ENCODE data around the gene PTCH2. TPM values are rescaled to one million over a fixed set of nuclear protein-coding genes. Genes with fewer than 3 reads are reported as not detected.

PTCH2 gene
- total RNA-seq (ENCODE audit: low replicate concordance) = 1.6 and 3.4 TPM in 2 replicates
- long read RNA-seq = 0 reads

GRCh38 chr1:44842862-44843655 lies at the start of gene PTCH2:
Gene PTCH2, minus strand, starts transcription at chr1:44843253. Its CDS starts 321 bp downstream, at chr1:44842932.
- peaks cover 10% of the 10 kb centered on the region for H3K4me1 Mint-ChIP-seq (ENCODE audit: unreplicated experiment)
- peaks cover 4% of the 10 kb centered on the region for H3K27me3 Mint-ChIP-seq
- no peaks in the 10 kb centered on the region for H3K9me3 Mint-ChIP-seq
- H3K36me3 Mint-ChIP-seq = peaks cover 3% of the 10 kb centered on the region
- DNase-seq (ENCODE audit: extremely low spot score, unreplicated experiment) = peak; percentile 89
- H3K4me3 Mint-ChIP-seq = peak within 1 kb of the TSS; percentile 86
- no peak for TF ChIP-seq CTCF (conservative IDR thresholded peaks at IDR 0.05)
- H3K27ac Mint-ChIP-seq = no peak within 1 kb of the TSS

- Mint-ChIP-seq H3K27ac (no peak overlapping the region), H3K27me3 (no peaks in the 10 kb centered on the region), H3K4me1 (ENCODE audit: unreplicated experiment) (no peaks in the 10 kb centered on the region), H3K4me3 (no peak overlapping the region), H3K36me3 (peaks cover 49% of the 10 kb centered on the region), H3K9me3 (peaks cover 19% of the 10 kb centered on the region)
- no peak for DNase-seq (ENCODE audit: extremely low spot score, unreplicated experiment)
- TF ChIP-seq CTCF (conservative IDR thresholded peaks at IDR 0.05) = no peak
Observed at GRCh38 chr1:44890007-44890406, 47.0 kb upstream of the PTCH2 start.

GRCh38 chr1:44885406-44885805 lies 42.4 kb upstream of the PTCH2 start:
- H3K4me3 Mint-ChIP-seq = no peak overlapping the region
- H3K36me3 Mint-ChIP-seq = peaks cover 43% of the 10 kb centered on the region
- TF ChIP-seq CTCF (conservative IDR thresholded peaks at IDR 0.05) = no peak
- H3K27ac Mint-ChIP-seq = no peak overlapping the region
- no peaks in the 10 kb centered on the region for H3K27me3 Mint-ChIP-seq
- DNase-seq (ENCODE audit: extremely low spot score, unreplicated experiment) = no peak
- H3K9me3 Mint-ChIP-seq = peaks cover 5% of the 10 kb centered on the region
- no peaks in the 10 kb centered on the region for H3K4me1 Mint-ChIP-seq (ENCODE audit: unreplicated experiment)

GRCh38 chr1:44884746-44885145 lies 41.7 kb upstream of the PTCH2 start:
- H3K9me3 Mint-ChIP-seq = peaks cover 5% of the 10 kb centered on the region
- no peak overlapping the region for H3K4me3 Mint-ChIP-seq
- H3K27ac Mint-ChIP-seq = no peak overlapping the region

GRCh38 chr1:44881011-44881632 lies 38.1 kb upstream of the PTCH2 start:
- H3K4me1 Mint-ChIP-seq (ENCODE audit: unreplicated experiment) = no peaks in the 10 kb centered on the region
- no peaks in the 10 kb centered on the region for H3K9me3 Mint-ChIP-seq
- H3K36me3 Mint-ChIP-seq = peaks cover 34% of the 10 kb centered on the region
- no peaks in the 10 kb centered on the region for H3K27me3 Mint-ChIP-seq
- H3K4me3 Mint-ChIP-seq = no peak overlapping the region
- no peak overlapping the region for H3K27ac Mint-ChIP-seq
- no peak for TF ChIP-seq CTCF (conservative IDR thresholded peaks at IDR 0.05)
- no peak for DNase-seq (ENCODE audit: extremely low spot score, unreplicated experiment)

More at GRCh38 chr1:44884746-44885145, 41.7 kb upstream of the PTCH2 start:
- Mint-ChIP-seq H3K36me3 (peaks cover 43% of the 10 kb centered on the region), H3K4me1 (ENCODE audit: unreplicated experiment) (no peaks in the 10 kb centered on the region), H3K27me3 (no peaks in the 10 kb centered on the region)
- TF ChIP-seq CTCF (conservative IDR thresholded peaks at IDR 0.05) = no peak
- no peak for DNase-seq (ENCODE audit: extremely low spot score, unreplicated experiment)

Measured in type B pancreatic cell (in vitro differentiated cells).